ENCODE data around the gene SPATA2. TPM values are rescaled to one million over a fixed set of nuclear protein-coding genes. Genes with fewer than 3 reads are reported as not detected.

The SPATA2 gene
- total and polyA plus RNA-seq, 2 of the 13 experiments (the other 11 are each of a cell fraction or from before 2014, with no cell fraction given): 3.2 to 8.7 TPM

DNA sequence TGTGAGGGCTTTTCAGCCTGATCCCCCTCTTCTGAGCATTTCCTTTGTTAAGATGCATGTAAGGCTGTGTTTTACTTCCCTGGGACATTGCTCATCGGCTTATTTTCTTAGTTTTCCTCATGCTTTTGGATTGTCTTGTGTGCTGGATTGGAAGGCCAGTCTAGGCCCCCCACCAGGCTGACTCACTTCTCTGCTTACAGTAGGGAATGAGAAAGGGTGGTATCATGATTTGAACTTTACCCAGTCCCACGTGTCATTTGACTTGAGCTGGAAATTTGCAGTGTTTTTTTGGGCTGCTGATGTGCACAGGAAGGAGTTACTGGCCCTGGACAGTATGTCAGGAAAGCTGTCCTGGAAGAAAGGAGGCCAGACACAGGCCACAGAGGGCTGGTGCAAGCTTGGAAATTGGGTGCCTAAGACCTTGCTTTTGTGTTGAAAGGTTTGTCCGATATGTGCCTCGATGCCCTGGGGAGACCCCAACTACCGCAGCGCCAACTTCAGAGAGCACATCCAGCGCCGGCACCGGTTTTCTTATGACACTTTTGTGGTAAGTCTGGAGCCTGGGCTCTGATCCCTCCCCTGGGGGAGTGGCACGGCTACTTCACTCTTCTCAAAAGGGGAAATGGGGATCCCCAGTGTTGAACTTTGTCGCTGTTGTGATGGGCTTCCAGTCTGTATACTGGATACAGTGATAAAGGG lies 33.6 kb upstream of the SPATA2 start (continued):
- TF ChIP-seq ZNF75D (CRISPR knock-in tag; IDR thresholded peaks at IDR 0.05; ENCODE audit: borderline replicate concordance): 0 out of 2 replicates have a peak, but pooled peaks have one; percentile 4
- no peak for TF ChIP-seq HDAC6 (IDR thresholded peaks at IDR 0.05; ENCODE audit: low read depth, low read length)
- TF ChIP-seq HNRNPLL (IDR thresholded peaks at IDR 0.05; ENCODE audit: low read depth, low read length, poor library complexity, severe bottlenecking): no peak
- TF ChIP-seq, protein P1, sequence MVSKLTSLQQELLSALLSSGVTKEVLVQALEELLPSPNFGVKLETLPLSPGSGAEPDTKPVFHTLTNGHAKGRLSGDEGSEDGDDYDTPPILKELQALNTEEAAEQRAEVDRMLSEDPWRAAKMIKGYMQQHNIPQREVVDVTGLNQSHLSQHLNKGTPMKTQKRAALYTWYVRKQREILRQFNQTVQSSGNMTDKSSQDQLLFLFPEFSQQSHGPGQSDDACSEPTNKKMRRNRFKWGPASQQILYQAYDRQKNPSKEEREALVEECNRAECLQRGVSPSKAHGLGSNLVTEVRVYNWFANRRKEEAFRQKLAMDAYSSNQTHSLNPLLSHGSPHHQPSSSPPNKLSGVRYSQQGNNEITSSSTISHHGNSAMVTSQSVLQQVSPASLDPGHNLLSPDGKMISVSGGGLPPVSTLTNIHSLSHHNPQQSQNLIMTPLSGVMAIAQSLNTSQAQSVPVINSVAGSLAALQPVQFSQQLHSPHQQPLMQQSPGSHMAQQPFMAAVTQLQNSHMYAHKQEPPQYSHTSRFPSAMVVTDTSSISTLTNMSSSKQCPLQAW (CRISPR knock-in tag; IDR thresholded peaks at IDR 0.05): peak; percentile 25; the same call in 1 of the 2 replicates
- no peak for TF ChIP-seq SMARCE1 (IDR thresholded peaks at IDR 0.05; ENCODE audit: borderline replicate concordance)
- TF ChIP-seq MED13 (CRISPR knock-in tag; IDR thresholded peaks at IDR 0.05): no peak
- TF ChIP-seq SCMH1 (CRISPR knock-in tag; IDR thresholded peaks at IDR 0.05; ENCODE audit: borderline replicate concordance): no peak
- no peak for TF ChIP-seq ZNF317 (CRISPR knock-in tag; IDR thresholded peaks at IDR 0.05)
- TF ChIP-seq, protein P2, sequence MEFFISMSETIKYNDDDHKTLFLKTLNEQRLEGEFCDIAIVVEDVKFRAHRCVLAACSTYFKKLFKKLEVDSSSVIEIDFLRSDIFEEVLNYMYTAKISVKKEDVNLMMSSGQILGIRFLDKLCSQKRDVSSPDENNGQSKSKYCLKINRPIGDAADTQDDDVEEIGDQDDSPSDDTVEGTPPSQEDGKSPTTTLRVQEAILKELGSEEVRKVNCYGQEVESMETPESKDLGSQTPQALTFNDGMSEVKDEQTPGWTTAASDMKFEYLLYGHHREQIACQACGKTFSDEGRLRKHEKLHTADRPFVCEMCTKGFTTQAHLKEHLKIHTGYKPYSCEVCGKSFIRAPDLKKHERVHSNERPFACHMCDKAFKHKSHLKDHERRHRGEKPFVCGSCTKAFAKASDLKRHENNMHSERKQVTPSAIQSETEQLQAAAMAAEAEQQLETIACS (CRISPR knock-in tag; IDR thresholded peaks at IDR 0.05): no peak
- TF ChIP-seq, protein P3, sequence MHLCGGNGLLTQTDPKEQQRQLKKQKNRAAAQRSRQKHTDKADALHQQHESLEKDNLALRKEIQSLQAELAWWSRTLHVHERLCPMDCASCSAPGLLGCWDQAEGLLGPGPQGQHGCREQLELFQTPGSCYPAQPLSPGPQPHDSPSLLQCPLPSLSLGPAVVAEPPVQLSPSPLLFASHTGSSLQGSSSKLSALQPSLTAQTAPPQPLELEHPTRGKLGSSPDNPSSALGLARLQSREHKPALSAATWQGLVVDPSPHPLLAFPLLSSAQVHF (CRISPR knock-in tag; IDR thresholded peaks at IDR 0.05): no peak
- TF ChIP-seq ZNF562 (CRISPR knock-in tag; IDR thresholded peaks at IDR 0.05; ENCODE audit: borderline replicate concordance): no peak
- TF ChIP-seq ZFP36L1 (CRISPR knock-in tag; IDR thresholded peaks at IDR 0.05): no peak
- no peak for TF ChIP-seq HDAC1 (CRISPR knock-in tag; IDR thresholded peaks at IDR 0.05)
- TF ChIP-seq MAF1 (CRISPR knock-in tag; IDR thresholded peaks at IDR 0.05; ENCODE audit: borderline replicate concordance): no peak
- no peak for TF ChIP-seq ZNF468 (CRISPR knock-in tag; IDR thresholded peaks at IDR 0.05)
- no peak for TF ChIP-seq ZNF264 (CRISPR knock-in tag; IDR thresholded peaks at IDR 0.05)
- TF ChIP-seq MEF2D (CRISPR knock-in tag; IDR thresholded peaks at IDR 0.05): peak; percentile 71
- TF ChIP-seq STAT5B (CRISPR knock-in tag; IDR thresholded peaks at IDR 0.05): no peak
- TF ChIP-seq, protein P4, sequence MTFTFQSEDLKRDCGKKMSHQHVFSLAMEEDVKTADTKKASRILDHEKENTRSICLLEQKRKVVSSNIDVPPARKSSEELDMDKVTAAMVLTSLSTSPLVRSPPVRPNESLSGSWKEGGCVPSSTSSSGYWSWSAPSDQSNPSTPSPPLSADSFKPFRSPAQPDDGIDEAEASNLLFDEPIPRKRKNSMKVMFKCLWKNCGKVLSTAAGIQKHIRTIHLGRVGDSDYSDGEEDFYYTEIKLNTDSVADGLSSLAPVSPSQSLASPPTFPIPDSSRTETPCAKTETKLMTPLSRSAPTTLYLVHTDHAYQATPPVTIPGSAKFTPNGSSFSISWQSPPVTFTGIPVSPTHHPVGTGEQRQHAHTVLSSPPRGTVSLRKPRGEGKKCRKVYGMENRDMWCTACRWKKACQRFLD (CRISPR knock-in tag; IDR thresholded peaks at IDR 0.05; ENCODE audit: borderline replicate concordance): no peak
- no peak for TF ChIP-seq AGO1 (IDR thresholded peaks at IDR 0.05; ENCODE audit: low read depth, low read length, poor library complexity, severe bottlenecking)
- no peak for TF ChIP-seq ZNF432 (CRISPR knock-in tag; IDR thresholded peaks at IDR 0.05; ENCODE audit: borderline replicate concordance)
- TF ChIP-seq, protein P5, sequence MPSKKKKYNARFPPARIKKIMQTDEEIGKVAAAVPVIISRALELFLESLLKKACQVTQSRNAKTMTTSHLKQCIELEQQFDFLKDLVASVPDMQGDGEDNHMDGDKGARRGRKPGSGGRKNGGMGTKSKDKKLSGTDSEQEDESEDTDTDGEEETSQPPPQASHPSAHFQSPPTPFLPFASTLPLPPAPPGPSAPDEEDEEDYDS (CRISPR knock-in tag; IDR thresholded peaks at IDR 0.05): no peak
- TF ChIP-seq PTBP1 (IDR thresholded peaks at IDR 0.05; ENCODE audit: low read depth, low read length, poor library complexity, severe bottlenecking): no peak
- no peak for TF ChIP-seq ZNF446 (CRISPR knock-in tag; IDR thresholded peaks at IDR 0.05)
- no peak for TF ChIP-seq ZNF343 (CRISPR knock-in tag; IDR thresholded peaks at IDR 0.05)
- no peak for TF ChIP-seq HNRNPUL1 (IDR thresholded peaks at IDR 0.05; ENCODE audit: low read depth, low read length)

All from HepG2 (cell line).